HAP-1 (cell line): ENCODE measurements around the gene PGLYRP3.
A peak's percentile ranks its signal among the peaks of the same experiment; 100 is the strongest.

Source experiments
- DNase-seq, 2 experiments: peaks; one replicate each; pipeline ENCODE4 v3.0.0-alpha.2; 2016 to 2020; ENCODE audit warnings: low spot score in 2 of 2
- H3K27me3 ChIP-seq: fragments of 250-450 bp; sonication (Bioruptor Pico); 2 replicates; pipeline ENCODE4 v1.5.1; 2020; ENCODE audit warnings: low read depth, mild to moderate bottlenecking, moderate library complexity
- H3K36me3 ChIP-seq: fragments of 250-450 bp; sonication (Bioruptor Pico); replicated peaks from 2 replicates; pipeline ENCODE4 v1.5.1; 2020; ENCODE audit warnings: mild to moderate bottlenecking
- H3K4me1 ChIP-seq: fragments of 250-450 bp; sonication (Bioruptor Pico); 2 replicates; pipeline ENCODE4 v1.5.1; 2020; ENCODE audit warnings: mild to moderate bottlenecking
- H3K4me3 ChIP-seq: fragments of 250-450 bp; sonication (Bioruptor Pico); 2 replicates; pipeline ENCODE4 v1.5.1; 2020; ENCODE audit warnings: mild to moderate bottlenecking, moderate library complexity
- H3K9me3 ChIP-seq: fragments of 250-450 bp; sonication (Bioruptor Pico); 2 replicates; pipeline ENCODE4 v1.5.1; 2020; ENCODE audit warnings: mild to moderate bottlenecking, moderate library complexity
- in situ Hi-C: fragments of 300-500 bp; cut with MboI; formaldehyde crosslinking; loops from 3 replicates; pipeline ENCODE4 v1.14.3; 2020; ENCODE audit warnings: low sequenced_read_pairs, inconsistent platforms, mixed read lengths

The PGLYRP3 gene

DNA sequence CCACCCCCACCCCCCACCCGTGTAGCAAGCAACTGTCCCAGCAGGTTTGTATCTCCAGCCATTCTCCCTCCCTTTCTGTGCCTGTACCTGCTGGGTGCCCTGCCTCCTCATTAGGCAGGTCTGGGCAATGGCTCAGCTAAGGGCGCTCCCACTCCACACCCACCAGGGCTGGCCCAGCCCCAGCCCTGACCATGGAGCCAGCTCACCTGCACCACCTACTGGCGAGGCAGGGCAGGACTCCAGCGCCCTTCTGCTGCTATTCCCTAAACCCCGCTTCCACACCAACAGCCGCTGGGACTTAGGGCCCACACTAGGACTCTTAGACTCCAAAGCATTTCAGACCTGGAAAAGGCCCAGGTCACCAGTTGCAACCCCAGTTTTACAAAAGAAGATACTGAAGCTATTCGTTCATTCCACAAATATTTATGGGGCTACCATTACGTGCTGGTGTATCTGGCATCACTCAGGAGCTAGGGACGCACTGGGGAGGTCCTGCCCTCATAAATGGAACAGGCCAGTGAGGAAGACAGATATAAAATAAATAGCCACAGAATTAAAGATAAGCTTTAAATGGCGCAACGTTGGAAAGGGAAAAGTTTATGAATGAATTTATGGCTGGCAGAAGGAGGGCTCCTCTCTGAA, 24.0 kb downstream of the PGLYRP3 start:
- DNase-seq, result peak in 1 of 2 experiments; percentile 71
- Histone ChIP-seq H3K36me3 (no peaks in the 10 kb centered on the region), H3K4me3 (no peak overlapping the region), H3K9me3 (no peaks in the 10 kb centered on the region), H3K27me3 (peaks cover 6% of the 10 kb centered on the region; the same call in 1 of the 2 replicates), H3K4me1 (no peaks in the 10 kb centered on the region)
- in situ Hi-C loops, result no loop called here

DNA sequence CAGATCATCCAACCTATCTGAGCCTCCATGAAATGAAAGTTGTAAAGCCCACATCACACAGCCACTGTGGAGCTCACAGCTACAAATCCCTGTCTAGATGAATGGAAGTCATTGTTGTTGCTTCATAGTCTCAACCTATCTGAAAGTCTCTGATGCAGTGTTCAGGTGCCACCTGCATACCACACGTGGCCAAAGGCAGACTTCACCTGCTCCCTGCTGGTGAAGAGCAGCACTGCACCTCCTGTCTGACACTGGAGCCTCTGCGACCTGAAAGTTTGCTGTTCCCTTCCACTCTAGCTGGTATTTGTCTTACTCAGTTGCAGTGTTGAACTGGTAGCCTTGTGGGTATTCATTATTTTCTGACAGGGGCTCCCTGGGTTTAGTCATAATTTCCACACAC, 34.9 kb downstream of the PGLYRP3 start:
- peaks cover 15% of the 10 kb centered on the region for H3K27me3 ChIP-seq
- DNase-seq, result peak in 1 of 2 experiments; percentile 58
- in situ Hi-C loops, result no loop called here

DNA sequence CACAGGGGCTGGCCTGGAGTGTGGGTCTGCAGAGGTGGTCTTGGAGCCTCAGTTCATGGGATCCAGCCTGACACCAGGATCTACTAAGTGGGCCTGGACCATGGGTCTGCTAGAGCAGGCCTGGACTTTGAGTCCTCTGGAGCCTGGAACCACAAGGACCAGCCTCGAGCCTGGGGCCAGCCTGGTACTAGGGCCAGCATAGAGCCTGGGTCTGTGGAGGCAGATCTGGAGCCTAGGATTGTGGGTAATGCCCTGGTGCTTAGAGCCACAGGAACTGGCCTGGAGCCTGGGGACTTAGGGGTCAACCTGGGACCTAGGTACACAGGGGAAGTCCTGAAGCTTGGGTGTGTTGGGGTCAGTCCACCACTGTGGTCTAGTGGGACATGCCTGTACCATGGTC, 40.6 kb downstream of the PGLYRP3 start:
- Histone ChIP-seq H3K4me1 (peaks cover 10% of the 10 kb centered on the region), H3K27me3 (peaks cover 2% of the 10 kb centered on the region; the same call in 1 of the 2 replicates), H3K4me3 (no peak overlapping the region), H3K9me3 (no peaks in the 10 kb centered on the region), H3K36me3 (no peaks in the 10 kb centered on the region)
- no peak for DNase-seq
- in situ Hi-C loops, result no loop called here

More for the DNA sequence above, 34.9 kb downstream of the PGLYRP3 start:
- Histone ChIP-seq H3K4me3 (no peak overlapping the region), H3K36me3 (no peaks in the 10 kb centered on the region), H3K4me1 (peaks cover 10% of the 10 kb centered on the region), H3K9me3 (no peaks in the 10 kb centered on the region)

DNA sequence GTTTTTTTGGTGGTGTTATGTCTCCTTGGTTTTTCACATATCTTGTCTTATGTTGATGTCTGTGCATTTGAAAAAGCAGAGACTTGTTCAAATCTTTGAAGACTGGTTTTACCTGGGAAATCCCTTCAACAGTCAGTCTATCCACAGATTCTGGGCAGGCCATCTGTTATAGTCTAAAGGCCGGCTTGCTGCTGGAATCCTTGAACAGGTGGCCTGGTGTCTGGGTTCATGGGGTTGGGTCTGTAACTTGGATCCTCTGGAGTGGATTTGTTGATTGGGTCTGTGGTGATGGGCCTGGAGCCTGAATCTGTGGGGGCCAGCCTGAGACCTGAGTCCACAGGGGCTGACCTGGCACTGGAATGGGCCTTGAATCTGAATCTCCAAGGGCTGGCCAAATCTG, 41.0 kb downstream of the PGLYRP3 start:
- Histone ChIP-seq H3K27me3 (peaks cover 2% of the 10 kb centered on the region; the same call in 1 of the 2 replicates), H3K4me1 (peaks cover 10% of the 10 kb centered on the region), H3K9me3 (no peaks in the 10 kb centered on the region), H3K36me3 (no peaks in the 10 kb centered on the region), H3K4me3 (no peak overlapping the region)
- DNase-seq, result no peak
- in situ Hi-C loops, result no loop called here

DNA sequence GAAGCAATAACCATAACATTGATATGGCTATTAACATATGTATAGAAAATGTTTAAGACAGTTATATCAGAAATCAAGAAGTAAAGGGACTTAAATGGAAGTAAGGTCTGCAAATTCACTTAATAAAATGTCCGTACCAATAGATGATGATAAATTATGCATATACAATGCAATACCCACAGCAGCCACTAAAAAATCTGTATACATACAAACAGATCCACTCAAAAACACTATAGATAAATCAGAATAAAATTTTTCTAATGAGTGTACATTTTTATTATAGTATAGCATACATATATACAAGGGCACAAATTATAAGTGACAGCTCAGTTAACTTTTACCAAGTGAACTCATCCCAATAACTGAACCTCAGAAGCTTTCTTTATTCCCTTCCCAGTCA, 47.3 kb downstream of the PGLYRP3 start:
- Histone ChIP-seq H3K9me3 (no peaks in the 10 kb centered on the region), H3K4me1 (peaks cover 4% of the 10 kb centered on the region), H3K27me3 (peaks cover 49% of the 10 kb centered on the region), H3K36me3 (no peaks in the 10 kb centered on the region), H3K4me3 (no peak overlapping the region)
- in situ Hi-C loops, result no loop called here
- no peak for DNase-seq

DNA sequence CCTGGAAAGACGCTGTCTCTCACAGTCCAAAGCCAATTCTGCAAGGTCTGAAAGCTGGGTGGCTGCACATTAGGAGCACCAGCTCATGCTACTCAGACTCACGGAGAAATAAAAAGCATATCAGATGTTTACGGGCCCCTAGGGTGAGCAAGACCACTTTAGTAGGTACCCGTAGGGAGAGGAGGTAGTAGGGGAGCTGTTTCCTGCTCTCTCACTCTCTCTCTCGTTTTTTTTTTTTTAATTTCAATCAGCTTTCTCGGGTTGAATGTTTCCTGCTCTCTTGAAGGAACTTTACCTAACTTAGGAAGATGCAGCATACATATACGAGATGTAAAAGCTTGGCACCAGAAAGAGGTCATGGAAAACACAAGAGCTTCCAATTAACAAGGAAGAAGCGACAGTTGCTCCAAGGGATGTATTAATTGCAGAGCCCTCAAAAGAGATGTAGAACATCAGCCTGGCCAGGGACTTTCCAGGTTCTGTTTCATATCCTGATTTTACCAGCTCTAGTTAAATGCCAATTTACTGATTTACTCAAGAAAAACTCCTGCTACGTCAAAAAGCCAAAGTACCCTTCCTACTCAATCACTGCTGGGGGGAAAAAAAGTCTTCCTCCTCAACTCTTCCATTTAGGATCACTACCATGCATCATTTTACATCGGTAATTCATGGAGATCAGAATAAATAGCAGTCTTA, 50.1 kb downstream of the PGLYRP3 start:
- Histone ChIP-seq H3K36me3 (no peaks in the 10 kb centered on the region), H3K4me3 (no peak overlapping the region), H3K9me3 (no peaks in the 10 kb centered on the region), H3K4me1 (peaks cover 4% of the 10 kb centered on the region), H3K27me3 (peaks cover 60% of the 10 kb centered on the region)
- in situ Hi-C loops, result no loop called here
- DNase-seq, result no peak

DNA sequence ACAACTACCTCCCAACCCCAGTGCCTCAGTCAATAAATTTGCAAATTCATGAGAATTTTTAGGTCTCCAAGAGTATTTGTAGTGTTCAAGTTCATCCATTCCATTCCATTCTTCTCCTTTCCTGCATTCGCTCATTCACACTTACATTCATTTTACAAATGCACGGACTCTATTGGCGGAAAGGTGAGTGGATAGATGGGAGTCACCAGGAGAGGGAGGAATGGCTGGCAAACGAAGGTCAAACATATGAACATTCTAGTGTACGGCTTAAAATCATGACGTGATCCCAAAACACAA, 50.7 kb downstream of the PGLYRP3 start:
- no peak for DNase-seq
- H3K4me3 ChIP-seq, result peak overlapping the region; percentile 27; the same call in 1 of the 2 replicates
- in situ Hi-C loops, result no loop called here

DNA sequence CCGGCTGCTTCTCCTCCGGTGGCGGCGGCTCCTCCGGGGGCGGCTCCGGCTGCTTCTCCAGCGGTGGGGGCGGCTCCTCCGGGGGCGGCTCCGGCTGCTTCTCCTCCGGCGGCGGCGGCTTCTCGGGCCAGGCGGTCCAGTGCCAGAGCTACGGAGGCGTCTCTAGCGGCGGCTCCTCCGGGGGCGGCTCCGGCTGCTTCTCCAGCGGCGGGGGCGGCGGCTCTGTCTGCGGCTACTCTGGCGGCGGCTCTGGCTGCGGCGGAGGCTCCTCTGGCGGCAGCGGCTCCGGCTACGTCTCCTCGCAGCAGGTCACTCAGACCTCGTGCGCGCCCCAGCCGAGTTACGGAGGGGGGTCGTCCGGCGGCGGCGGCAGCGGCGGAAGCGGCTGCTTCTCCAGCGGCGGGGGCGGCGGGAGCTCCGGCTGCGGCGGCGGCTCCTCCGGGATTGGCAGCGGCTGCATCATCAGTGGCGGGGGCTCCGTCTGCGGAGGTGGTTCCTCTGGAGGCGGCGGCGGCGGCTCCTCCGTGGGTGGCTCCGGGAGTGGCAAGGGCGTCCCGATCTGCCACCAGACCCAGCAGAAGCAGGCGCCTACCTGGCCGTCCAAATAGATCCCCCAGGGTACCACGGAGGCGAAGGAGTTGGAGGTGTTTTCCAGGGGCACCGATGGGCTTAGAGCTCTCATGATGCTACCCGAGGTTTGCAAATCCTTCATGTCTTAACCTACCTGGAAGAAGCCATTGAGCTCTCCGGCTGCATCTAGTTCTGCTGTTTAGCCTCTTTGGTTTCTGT, 51.3 kb downstream of the PGLYRP3 start:
- peak in 1 of 2 experiments; percentile 38 for DNase-seq
- Histone ChIP-seq H3K4me3 (peak overlapping the region; percentile 27), H3K4me1 (peaks cover 4% of the 10 kb centered on the region), H3K27me3 (peaks cover 60% of the 10 kb centered on the region), H3K36me3 (no peaks in the 10 kb centered on the region), H3K9me3 (no peaks in the 10 kb centered on the region)
- in situ Hi-C loops, result no loop called here

More for the DNA sequence above, 50.7 kb downstream of the PGLYRP3 start:
- Histone ChIP-seq H3K9me3 (no peaks in the 10 kb centered on the region), H3K36me3 (no peaks in the 10 kb centered on the region), H3K27me3 (peaks cover 60% of the 10 kb centered on the region), H3K4me1 (peaks cover 4% of the 10 kb centered on the region)

DNA sequence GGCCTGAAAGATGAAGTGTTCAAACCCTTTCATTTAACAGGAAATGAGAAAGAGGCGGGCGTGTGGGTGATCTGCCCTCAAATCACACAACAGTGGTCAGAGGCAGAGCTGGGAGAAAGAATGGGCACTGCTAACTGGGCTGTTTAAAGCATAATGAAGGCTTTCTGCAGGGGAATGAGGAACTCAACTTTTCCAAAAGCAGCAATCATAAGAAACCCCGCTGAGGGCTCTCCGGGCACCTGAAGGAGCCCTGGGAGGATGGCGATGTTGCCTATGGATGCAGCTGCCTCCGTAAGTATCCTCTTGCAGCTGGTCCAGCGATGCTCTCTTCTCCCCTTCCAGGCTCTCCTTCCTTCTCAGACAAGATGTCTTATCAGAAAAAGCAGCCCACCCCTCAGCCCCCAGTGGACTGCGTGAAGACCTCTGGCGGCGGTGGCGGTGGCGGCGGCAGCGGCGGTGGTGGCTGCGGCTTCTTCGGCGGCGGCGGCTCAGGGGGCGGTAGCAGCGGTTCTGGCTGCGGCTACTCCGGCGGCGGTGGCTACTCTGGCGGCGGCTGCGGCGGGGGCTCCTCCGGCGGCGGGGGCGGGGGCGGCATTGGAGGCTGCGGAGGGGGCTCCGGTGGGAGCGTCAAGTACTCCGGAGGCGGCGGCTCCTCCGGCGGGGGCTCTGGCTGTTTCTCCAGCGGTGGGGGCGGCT, 52.0 kb downstream of the PGLYRP3 start:
- Histone ChIP-seq H3K9me3 (no peaks in the 10 kb centered on the region), H3K36me3 (no peaks in the 10 kb centered on the region), H3K27me3 (peaks cover 60% of the 10 kb centered on the region), H3K4me3 (peak overlapping the region; percentile 27; the same call in 1 of the 2 replicates), H3K4me1 (peaks cover 4% of the 10 kb centered on the region)
- DNase-seq, result peak in 1 of 2 experiments; percentile 29
- in situ Hi-C loops, result no loop called here

DNA sequence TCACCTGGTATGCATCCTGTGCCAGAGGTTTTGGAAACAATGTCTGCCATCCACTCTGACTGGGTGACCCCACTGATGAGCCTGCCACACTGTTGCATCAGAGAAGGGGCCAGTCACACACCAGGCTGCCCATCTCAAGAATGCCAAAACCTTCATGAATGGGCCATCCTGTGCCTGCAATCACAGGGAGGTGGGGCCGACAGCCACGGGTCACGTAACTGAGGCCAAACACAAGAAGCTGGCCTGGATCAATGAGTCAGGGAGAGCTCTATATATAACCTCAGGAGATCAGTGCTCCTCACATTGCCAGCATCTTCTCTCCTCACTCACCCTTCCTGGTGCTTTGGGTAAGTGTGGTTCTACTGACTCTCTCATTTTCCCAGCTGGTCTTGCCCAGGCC, 53.4 kb downstream of the PGLYRP3 start, which contains the start of gene LORICRIN:
Gene LORICRIN, plus strand, starts transcription at position 301 of the 400 bp plus-strand sequence. CDS start 1,263 bp downstream, outside the sequence.
- H3K27me3 ChIP-seq, result peaks cover 48% of the 10 kb centered on the region
- DNase-seq, result no peak
- no peaks in the 10 kb centered on the region for H3K9me3 ChIP-seq
- H3K4me3 ChIP-seq, result no peak within 1 kb of the TSS
- no peaks in the 10 kb centered on the region for H3K36me3 ChIP-seq
- peaks cover 4% of the 10 kb centered on the region for H3K4me1 ChIP-seq
- in situ Hi-C loops, result no loop called here

DNA sequence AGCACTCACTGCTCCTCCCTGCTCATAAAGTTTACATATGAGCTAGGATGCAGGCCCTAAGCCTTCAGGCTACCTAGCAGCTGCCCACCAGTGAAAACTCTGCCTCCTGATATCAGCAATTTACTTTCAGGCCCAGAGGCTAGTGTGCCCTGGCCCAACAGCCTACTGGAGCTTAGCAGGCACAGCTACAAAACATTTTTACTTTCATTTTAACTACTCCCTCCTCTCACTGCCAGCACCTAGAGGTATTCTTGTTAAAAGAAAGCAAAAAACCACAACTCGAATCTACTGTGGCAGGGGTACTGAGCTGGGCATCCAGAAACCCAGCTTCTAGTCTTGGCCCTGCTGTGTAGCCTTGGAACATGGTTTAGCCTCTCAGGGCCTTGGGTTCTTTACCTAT, 59.1 kb downstream of the PGLYRP3 start:
- no peak for DNase-seq
- Histone ChIP-seq H3K4me3 (no peak overlapping the region), H3K27me3 (no peaks in the 10 kb centered on the region; the same call in none of the 2 replicates), H3K36me3 (no peaks in the 10 kb centered on the region), H3K9me3 (no peaks in the 10 kb centered on the region), H3K4me1 (no peaks in the 10 kb centered on the region)
- in situ Hi-C loops, result no loop called here

DNA sequence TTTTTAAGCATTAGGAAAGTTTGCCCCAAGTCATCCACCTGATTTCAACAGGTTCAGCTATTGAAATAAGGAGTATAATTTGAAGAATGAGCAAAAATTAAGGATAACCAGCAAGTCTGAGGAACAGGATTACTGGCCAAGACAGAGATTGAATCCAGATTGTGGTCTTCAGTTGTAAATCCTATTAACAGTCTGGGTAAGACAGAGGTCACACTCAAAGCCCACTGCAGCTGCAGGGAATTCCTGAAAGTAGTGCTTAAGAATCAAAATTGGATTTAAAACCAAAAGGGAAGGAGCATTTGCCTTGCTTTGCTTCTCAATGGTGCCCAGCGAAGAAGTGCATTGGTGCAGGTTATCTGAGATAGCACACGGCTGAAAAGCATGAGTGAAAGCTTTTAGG, 59.7 kb downstream of the PGLYRP3 start:
- in situ Hi-C loops, result no loop called here
- no peaks in the 10 kb centered on the region for H3K4me1 ChIP-seq
- H3K9me3 ChIP-seq, result no peaks in the 10 kb centered on the region
- no peak overlapping the region for H3K4me3 ChIP-seq
- no peak for DNase-seq
- no peaks in the 10 kb centered on the region; the same call in 1 of the 2 replicates for H3K27me3 ChIP-seq
- no peaks in the 10 kb centered on the region for H3K36me3 ChIP-seq

DNA sequence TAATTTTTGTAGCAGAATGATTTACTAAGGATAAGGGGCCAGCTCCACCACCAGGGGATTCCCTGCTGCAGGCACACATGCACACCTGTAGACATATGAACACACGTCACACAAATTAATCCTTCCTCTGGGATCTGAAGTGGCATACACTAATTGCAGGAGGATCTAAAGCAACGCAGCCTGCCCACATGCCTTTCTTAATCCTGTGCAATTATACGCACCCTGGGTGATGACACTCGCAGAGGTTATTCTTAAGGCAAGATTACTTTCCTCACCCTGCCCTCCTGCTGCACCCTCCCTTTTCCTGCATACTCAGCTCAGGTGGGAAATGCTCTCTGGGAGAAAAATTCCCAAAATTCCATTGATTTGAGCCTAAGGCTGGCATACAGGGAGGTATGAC, 60.8 kb downstream of the PGLYRP3 start:
- no peaks in the 10 kb centered on the region for H3K36me3 ChIP-seq
- in situ Hi-C loops, result no loop called here
- DNase-seq, result no peak
- H3K4me1 ChIP-seq, result no peaks in the 10 kb centered on the region
- H3K4me3 ChIP-seq, result no peak overlapping the region
- H3K9me3 ChIP-seq, result no peaks in the 10 kb centered on the region
- H3K27me3 ChIP-seq, result no peaks in the 10 kb centered on the region; the same call in 1 of the 2 replicates
